ENCODE measurements around the gene TRIM9.

TRIM9 gene

GRCh38 chr14:50941151-50941550 is 153.8 kb downstream of the TRIM9 start:
- TF ChIP-seq CTCF (conservative IDR thresholded peaks at IDR 0.05; ENCODE audit: control insufficient read depth, insufficient read depth, low read depth, low read length), result no peak
- no peak overlapping the region for H3K4me3 ChIP-seq (ENCODE audit: control insufficient read depth, low read depth, low read length)
- no peak for DNase-seq (ENCODE audit: low read depth)

- TF ChIP-seq CTCF (conservative IDR thresholded peaks at IDR 0.05; ENCODE audit: control insufficient read depth, insufficient read depth, low read depth, low read length), result no peak
- H3K4me3 ChIP-seq (ENCODE audit: control insufficient read depth, low read depth, low read length), result no peak overlapping the region
- no peak for DNase-seq (ENCODE audit: low read depth)
These were observed 157.1 kb downstream of the TRIM9 start for GRCh38 chr14:50937800-50938199.

GRCh38 chr14:50937325-50937724 is 157.6 kb downstream of the TRIM9 start:
- H3K4me3 ChIP-seq (ENCODE audit: control insufficient read depth, low read depth, low read length), result no peak overlapping the region
- DNase-seq (ENCODE audit: low read depth), result peak; percentile 71
- no peak for TF ChIP-seq CTCF (conservative IDR thresholded peaks at IDR 0.05; ENCODE audit: control insufficient read depth, insufficient read depth, low read depth, low read length)

- TF ChIP-seq CTCF (conservative IDR thresholded peaks at IDR 0.05; ENCODE audit: control insufficient read depth, insufficient read depth, low read depth, low read length), result no peak
- H3K4me3 ChIP-seq (ENCODE audit: control insufficient read depth, low read depth, low read length), result no peak overlapping the region
- no peak for DNase-seq (ENCODE audit: low read depth)
These were observed 158.0 kb downstream of the TRIM9 start for GRCh38 chr14:50936882-50937281.

GRCh38 chr14:50936016-50936340 is 158.9 kb downstream of the TRIM9 start:
- H3K4me3 ChIP-seq (ENCODE audit: control insufficient read depth, low read depth, low read length), result no peak overlapping the region
- DNase-seq (ENCODE audit: low read depth), result no peak
- TF ChIP-seq CTCF (conservative IDR thresholded peaks at IDR 0.05; ENCODE audit: control insufficient read depth, insufficient read depth, low read depth, low read length), result no peak

- H3K4me3 ChIP-seq (ENCODE audit: control insufficient read depth, low read depth, low read length), result no peak overlapping the region
- DNase-seq (ENCODE audit: low read depth), result no peak
- TF ChIP-seq CTCF (conservative IDR thresholded peaks at IDR 0.05; ENCODE audit: control insufficient read depth, insufficient read depth, low read depth, low read length), result no peak
These were observed 159.5 kb downstream of the TRIM9 start for GRCh38 chr14:50935126-50936015.
